Transverse colon (tissue), 4 donors: Measurements from ENCODE around the gene TNK2. TPM values are rescaled to one million over a fixed set of nuclear protein-coding genes. Genes with fewer than 3 reads are reported as not detected.

Source experiments
- small RNA-seq, 4 donors: library from RNA; depleted of rRNA; stranded (forward); fragments of <200 nt; gene quantifications; one replicate each; pipeline ENCODE3, GENCODE V24; 2016
- total RNA-seq, 4 donors: library from RNA; depleted of rRNA; stranded (reverse); fragments of >200 nt; gene quantifications; one replicate each; pipeline ENCODE4 v1.1.0, GENCODE V29; 2016

The TNK2 gene
- total RNA-seq, 4 donors from 2014 or later: 19.1 to 74.1 (median 21.3) TPM

Small RNA genes within 50 kb of the gene (small RNA-seq; reads per million reads assigned to genes)
- gene MIR6829 (0 reads per million in 4 donors), gene RNU2-11P (0 reads per million in 4 donors)

Other genes with a start within 250 kb of the TNK2 start
- 100 to 1,000 TPM in 3 of 4 donors, 10 to 100 TPM in 1; 65.9 to 321 (median 131) TPM for gene MUC20, start 187.6 kb downstream of the TNK2 start, total RNA-seq
- 100 to 1,000 TPM; 111 to 354 (median 170) TPM for gene MUC4, start 96.6 kb downstream of the TNK2 start, total RNA-seq
- 100 to 1,000 TPM; 117 to 404 (median 181) TPM for gene TFRC, start 173.5 kb upstream of the TNK2 start, total RNA-seq